ENCODE measurements around the gene TPGS1.

TPGS1 gene

DNA sequence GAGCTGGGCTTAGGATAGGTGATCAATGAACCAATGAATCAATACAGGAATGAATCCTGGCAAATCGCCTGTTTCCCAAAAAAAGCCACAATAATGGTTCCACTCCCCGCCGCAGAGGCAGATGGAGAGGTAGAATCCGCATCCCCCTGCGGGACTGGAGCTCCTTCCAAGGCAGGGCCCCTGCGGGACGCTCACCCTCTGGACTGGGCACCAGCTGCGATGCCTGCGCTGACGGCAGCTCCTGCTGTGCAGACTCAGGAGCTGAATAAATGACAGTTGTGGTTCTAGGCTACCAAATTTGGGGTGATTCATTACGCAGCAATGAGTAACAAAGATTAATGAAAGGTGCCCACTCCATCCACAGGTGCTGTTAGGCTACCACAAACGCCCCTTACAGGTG lies 15.4 kb downstream of the TPGS1 start:
- DNase-seq = no peak

DNA sequence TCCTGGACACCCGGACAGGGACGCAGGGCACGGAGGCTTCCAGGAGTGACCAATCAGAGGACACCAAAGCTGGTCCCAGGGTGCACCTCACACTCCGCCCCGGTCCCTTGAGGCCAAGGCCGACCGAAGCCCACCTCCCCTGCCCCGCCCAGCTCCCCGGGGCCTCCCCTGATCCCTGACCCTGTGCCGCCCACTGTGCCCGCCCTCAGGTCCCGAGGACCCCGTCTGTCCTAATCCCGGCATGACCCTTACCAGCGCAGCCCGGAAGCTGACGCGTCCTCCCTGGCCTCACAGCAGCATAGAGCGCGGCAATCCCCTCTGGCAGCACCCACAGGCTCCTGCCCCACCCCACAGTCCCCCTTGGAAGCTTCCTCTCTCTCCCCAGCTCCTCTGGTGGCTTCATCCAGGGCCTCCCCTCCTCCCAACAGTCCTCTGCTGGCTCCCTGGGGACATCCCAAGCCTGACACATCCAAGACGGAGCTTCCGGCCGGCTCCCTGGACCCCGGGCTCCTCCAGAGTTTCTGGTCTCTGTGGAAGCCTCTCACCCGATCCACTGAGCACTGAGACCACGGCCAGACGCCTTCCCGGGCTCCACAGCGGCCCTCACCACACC lies 16.9 kb downstream of the TPGS1 start:
- no peak for DNase-seq

DNA sequence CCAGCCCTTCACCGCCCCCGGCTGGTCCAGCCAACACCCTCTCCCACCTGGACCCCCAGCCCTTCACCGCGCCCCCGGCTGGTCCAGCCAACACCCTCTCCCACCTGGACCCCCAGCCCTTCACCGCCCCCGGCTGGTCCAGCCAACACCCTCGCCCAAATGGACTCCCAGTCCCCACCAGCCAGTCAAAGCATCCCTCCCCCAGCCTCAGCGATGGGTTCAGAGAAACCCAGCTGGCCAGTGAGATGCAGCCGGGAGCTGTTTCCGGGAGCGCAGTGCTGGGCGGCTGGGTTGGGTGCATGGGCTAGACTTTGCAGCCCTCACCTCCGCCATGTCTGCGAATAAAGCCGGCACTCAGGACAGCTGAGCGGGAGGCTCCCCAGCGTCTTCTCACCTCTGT lies 17.7 kb downstream of the TPGS1 start:
- DNase-seq = no peak

DNA sequence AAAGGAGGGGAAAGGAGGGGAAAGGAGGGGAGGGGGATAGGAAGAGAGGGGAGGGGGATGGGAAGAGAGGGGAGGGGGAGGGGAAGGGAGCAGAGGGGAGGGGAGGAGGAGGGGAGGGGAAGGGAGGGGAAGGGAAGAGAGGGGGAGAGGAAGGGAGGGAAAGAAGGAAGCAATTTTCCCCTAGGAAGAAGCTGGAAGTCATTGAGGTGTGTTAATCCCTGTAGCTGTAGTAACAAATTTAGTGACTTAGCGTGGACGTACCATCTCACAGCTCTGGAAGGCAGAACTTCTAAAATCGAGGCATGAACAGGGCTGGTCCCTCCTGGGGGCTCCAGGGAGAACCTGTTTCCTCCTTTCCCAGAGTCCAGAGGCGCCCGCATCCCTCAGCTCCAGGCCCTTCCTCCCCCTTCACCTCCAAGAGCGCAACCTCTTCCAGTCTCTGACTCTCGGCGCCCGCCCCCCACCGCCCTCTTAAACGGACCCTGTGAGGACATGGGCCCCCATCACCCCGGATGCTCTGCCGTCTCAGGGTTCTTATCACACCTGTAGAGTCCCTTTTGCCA lies 18.6 kb downstream of the TPGS1 start:
- no peak for DNase-seq

DNA sequence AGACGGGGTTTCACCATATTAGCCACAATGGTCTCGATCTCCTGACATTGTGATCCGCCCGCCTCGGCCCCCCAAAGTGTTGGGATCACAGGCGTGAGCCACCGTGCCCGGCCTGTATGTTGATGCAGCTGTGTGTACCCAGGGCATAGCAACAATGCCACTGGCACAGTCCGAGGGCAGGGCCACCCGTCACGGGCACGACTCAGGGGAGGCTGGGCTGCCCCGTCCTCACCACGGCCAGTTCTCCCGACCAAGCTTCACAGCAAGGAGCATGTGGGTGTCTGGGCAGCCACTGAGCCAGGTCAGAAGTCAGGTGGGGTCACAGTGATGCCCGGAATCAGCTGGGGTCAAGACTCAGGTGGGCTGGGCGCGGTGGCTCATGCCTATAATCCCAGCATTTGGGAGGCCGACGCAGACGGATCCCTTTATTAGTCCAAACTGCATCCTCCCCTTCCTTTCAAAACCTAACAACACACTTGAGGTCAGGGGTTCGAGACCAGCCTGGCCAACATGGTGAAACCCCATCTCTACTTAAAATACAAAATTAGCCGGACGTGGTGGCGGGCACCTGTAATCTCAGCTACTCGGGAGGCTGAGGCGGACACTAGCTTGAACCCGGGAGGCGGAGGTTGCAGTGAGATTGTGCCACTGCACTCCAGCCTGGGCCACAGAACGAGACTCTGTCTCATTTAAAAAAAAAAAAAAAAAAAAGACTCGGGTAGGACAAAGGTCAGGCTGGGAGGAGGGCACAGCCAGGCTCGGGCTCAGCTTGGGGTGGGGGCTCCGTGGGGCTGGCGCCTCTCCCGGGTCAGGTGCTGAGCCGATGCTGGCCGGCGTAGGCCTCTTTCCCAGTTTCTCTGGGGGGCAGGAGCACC lies 23.1 kb downstream of the TPGS1 start:
- DNase-seq = no peak

DNA sequence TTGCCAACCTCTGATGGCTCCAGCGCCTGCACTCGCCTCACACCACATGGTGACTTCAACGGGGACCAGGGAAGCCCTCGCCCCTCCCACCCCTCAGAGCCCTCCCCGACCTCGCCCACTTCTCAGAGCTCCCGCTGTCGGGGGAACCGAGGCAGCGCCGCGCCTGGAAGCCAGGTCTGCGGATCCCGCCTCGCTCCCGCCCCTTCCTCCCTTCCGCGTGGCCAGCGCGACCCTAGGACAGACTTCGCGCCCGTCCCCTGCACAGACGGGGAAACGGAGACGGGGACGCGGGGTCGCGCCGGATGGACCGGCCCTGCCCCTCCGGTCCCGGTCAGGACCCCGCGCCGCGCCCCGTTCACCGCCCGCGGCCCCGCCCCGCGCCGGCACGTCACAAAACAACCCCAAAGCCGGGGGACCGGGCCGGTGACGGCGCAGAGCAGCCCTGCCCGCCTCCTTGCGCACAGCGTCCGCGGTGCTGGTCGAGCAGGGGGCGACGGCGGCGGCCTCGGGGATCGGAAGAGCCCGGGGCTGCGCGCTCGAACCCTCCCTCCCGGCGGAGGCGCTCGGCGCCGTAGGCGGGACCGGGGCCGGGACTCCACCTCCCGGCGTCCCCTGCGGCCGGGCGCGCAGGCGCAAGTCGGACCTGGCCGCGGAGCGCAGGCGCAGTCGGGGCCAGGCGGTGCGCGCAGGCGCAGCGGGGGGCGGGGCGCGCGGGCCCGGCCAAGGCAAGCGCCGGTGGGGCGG lies 23.9 kb downstream of the TPGS1 start:
- DNase-seq = peak; percentile 63 to 81

DNA sequence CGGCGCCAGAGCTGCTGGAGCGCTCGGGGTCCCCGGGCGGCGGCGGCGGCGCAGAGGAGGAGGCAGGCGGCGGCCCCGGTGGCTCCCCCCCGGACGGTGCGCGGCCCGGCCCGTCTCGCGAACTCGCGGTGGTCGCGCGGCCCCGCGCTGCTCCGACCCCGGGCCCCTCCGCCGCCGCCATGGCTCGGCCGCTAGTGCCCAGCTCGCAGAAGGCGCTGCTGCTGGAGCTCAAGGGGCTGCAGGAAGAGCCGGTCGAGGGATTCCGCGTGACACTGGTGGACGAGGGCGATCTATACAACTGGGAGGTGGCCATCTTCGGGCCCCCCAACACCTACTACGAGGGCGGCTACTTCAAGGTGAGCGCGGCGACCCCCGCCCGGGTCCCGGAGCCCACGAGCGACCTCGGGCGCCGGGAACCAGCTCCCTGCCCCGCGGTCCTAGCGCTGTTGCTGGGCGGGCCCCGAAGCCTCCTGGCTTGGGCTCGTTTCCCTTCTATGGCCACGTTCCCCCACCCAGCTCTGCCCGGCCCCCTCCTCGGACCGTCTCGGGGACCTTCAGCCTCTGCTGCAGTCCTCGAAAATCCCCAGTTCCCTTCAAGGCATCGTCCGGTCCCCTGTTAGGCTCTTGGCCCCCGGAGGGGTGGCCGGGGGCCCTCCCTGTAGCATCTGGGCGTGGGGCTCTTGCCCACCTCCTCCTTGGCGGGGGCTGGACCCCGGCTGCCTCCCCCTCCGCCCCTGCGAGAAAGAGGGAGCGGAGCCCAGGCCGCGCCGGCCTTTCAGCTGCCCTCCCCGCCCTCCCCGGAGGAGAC lies 24.7 kb downstream of the TPGS1 start, which contains the start of gene CDC34:
Gene CDC34, plus strand, starts transcription at position 8 of the 808 bp plus-strand sequence. Its CDS starts 172 bp downstream, at position 180.
- no peak for DNase-seq

DNA sequence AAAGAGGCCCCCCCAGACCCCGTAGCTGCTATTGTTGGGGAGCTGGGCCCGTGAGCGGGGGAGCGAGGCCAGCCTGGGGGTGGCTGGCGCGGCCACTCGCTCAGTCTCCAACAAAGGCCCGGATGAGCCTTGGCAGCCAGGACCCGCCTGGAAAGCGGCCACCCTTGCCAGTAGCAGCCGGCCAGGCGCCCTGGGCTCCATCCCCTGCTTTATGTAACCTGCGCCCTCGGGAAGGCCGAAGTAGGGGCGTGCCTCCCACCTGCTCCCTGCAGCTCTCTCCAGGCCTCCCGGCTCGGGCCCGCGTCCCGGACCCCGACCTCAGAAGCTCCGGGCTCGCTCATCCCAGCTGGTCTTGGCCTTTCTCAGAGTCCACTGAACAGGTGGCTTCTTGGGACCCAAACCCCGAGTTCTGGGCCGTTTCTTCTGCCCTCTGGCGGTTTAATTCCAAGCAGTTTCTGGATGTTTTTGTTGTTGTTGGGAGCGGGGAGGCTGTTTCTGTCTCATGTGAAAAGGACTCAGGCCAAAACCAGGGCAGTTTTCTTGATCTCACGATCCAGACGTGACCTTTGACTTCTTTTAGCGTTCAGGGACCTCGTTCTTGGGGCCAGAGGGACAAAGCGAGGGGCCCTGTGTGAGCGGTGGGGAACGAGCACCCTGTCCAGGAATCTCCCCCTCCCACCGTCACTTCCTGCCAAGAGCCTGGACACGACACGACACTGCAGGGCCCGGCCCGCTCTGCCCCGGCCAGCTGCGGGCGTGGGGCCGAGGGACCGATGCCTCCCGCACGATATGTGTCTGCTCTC lies 25.5 kb downstream of the TPGS1 start:
- DNase-seq = no peak

DNA sequence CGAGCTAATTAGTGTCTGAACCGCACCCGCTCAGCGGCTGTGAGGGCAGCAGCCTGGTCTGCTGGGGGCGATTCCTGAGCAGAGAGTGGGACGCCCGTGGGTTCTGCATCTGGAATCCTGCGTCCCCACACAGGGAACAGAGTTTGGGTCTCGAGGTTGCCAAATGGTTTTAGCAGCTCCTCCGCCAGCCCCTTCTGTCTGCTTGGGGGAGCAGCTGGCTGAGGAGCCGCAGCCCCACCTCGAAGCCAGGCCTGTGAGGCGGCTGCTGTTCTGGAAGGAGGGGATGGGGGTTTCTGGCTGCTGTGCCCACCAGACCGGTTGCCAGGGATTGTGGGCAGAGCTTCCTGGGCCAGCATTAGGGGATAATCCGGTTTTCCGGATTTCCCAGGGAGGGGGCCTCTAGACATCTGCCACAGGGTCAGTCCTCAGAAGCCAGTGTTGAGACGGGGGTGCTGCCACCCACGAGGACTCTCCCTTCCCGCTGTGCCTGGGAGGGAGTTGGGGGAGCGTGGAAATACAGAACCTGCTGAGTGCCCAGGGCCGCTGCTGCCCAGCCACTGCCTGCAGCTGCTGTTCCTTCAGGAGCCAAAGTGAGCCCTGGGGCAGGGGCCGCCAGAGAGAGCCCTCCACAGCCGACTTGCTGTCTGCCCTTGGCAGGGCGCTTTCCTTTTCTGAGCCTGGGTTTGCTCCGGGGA lies 26.2 kb downstream of the TPGS1 start:
- no peak for DNase-seq

DNA sequence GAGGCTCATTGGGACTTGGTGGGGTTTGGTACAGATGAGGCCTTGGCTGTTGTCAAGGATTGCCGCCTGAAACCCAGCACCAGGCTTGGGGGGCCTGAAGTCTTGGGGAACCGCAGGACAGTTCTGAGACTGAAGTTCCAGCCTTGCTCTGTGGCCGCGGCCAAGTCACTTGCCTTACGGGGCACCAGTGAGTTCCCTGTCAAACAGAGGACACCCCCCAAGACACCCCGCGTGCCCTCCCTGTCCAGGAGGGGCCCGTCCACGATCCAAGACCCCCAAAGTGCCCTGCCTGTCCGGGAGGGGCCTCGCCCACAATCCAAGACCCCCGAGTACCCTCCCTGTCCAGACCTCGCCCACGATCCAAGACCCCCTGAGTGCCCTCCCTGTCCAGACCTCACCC lies 26.8 kb downstream of the TPGS1 start:
- no peak for DNase-seq

DNA sequence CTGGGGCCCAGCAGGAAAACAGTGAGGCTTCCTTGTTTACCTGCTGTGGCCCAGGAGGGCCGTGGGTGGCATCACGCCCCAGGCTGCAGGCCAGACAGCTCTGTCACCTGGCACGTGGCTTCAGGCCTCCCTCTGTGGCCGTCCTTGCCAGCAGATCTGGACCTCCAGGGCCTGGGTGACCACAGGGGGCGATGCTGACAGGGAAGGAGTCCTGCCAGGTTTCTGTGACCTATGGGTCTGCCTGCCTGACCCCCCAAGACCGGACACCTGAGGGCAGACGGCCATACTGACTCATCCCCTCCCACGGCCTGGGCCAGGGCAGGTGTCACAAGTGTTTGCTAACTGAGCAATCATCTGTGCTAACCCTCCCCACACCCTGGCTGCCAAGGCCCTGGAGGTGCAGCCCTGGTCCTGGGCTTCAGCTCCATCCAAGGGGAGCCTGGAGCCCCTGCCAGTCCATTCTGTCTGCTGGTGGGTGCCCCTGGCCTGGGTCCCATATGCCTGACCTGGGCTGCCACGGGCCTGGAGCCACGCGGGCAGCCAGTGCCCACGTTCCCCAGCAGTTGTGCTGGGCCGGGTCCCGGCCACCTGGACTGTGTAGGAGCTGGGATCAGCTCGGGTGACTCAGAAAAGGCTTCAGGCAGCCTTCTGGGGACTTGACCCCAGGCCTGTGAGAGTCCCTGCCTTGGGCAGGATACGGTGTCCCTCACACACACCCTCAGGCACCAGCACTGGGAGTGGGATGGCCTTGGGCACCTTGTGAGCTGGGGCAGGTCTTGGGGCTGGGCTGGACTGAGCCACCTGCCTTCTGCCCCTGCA lies 27.9 kb downstream of the TPGS1 start:
- no peak for DNase-seq

DNA sequence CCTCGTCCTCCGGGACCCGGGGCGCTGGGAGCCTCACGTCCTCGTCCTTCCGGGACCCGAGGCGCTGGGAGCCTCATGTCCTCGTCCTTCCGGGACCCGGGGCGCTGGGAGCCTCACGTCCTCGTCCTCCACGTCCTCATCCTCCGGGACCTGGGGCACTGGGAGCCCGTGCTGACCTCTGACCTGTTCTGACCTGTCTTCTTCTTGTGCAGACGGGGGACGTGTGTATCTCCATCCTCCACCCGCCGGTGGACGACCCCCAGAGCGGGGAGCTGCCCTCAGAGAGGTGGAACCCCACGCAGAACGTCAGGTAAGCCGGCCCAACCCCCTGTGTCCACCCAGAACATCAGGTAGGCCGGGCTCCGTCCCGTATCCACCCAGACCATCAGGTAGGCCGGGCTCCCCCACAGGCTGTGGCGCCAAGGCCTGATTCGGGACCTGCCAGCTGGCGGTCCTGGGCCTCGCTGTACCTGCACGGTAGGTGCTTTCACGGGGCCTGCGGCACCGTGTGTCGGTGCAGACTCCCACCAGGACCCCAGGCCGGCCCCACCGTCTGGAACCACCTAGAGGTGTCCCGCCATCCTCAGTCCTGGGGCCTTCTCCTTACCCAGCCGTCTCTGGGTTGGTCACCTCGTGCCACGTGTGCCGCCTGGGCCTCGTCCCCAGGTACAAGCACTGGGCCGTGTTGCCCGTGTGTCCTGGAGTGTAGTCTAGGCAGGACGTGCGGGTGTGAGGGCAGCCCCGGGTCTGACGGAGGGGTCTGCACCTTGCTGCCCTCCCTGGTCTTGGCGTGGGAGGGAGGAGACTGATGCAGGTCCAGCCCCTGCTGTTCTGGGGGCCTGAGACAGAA lies 29.0 kb downstream of the TPGS1 start:
- DNase-seq = no peak

DNA sequence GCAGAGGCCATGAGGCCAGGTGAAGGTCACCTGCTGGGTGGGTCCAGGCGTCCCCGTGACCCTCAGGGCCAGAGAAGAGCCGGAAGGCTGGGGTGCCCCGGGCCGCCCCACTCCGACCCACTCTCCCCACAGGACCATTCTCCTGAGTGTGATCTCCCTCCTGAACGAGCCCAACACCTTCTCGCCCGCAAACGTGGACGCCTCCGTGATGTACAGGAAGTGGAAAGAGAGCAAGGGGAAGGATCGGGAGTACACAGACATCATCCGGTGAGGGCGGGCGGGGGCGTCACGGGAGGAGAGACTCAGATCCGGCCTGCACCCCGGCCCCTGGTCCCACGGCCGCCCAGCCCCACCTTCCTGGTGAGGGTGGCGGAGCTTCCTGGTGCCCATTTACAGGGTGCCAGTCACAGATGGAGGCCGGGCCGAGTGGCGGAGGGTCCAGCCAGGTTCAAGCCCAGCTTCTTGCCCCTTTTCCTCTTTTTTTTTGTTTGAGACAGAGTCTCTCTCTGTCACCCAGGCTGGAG lies 29.6 kb downstream of the TPGS1 start:
- DNase-seq = no peak

DNA sequence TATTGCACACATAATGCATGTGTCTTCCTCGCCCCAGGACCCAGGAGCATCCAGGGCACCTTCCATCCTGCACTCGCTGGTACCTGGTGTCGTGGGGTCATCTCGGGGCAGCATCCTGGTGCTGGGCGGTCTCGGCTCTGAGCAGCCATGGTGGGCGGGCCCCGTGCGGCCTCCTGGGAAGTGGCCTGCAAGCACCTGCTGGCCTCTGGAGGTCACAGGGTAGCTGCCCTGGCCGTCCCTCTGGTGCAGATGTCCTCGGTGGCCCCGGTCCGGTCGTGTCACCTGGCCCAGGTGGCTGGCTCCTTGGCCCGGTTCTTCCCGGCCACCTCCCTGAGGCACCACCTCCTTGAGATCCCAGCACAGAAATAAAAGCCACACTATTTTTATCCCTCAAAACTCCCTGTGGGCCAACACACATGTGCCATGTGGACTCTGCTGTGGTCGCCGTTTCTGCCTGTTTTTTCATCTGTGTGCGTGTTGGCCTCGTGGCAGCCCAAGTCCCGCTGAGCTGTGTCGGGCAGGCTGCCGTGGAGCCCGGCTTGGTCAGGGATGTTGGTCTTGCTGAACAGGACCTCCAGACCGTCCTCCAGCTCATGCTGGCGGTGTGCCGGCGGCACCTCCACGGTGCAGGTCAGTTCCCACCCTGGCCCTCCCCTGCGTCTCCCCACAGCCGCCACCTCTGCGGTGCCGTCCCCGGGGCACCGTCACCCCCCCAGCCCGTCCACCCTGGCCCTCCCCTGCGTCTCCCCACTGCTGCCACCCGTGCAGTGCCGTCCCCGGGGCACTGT lies 31.5 kb downstream of the TPGS1 start:
- no peak for DNase-seq

DNA sequence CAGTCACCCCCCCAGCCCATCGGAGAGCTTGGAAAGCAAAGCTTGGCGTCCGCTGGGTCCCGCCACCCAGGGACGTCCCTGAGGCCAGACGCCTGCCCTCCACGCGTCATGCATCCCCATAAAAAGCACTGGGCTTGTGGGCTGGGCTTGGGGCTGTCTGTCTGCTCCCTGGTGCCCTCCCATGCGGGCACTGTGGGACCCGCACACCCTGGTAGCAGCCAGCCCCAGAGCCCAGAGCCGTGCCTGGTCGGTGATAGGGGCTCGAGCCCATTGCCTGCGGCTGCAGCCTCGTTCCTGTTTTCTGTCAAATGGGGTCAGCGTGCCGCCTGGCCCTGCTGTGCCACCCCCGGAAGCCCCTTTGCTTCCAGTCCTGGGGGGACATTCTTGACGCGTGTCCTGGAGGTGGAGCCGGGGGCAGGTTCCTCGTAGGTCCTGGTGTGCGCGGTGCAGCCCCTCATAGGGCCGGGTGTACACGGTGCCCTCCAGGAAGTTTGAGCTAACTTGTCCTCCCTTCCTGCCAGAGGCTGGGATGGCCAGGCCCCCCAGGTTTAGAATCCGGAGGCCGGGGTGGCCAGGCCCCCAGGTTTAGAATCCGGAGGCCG lies 32.2 kb downstream of the TPGS1 start:
- DNase-seq = no peak

DNA sequence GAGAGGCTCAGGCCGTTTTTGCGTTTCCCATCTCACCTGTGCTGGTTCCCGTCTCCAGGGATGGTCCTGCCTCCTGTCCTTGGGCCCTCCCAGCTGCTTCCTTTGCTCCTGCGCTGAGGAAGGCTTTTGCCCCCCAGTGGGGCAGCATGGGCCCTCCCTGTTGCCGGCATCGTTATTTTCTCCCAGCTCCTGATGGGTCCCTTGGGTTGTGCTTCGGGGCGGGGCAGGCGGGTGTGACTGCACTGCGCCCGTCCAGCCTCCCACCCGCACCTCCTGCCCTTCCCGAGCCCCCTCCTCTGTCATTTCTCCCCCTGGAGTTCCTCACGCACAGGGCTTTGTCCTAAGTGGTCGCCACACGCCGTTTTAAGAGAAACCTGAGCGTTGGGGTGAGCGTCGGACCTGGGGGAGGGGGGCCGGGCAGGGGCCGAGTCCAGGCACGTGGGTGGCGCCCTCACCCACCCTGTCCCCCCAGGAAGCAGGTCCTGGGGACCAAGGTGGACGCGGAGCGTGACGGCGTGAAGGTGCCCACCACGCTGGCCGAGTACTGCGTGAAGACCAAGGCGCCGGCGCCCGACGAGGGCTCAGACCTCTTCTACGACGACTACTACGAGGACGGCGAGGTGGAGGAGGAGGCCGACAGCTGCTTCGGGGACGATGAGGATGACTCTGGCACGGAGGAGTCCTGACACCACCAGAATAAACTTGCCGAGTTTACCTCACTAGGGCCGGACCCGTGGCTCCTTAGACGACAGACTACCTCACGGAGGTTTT lies 33.8 kb downstream of the TPGS1 start:
- no peak for DNase-seq

DNA sequence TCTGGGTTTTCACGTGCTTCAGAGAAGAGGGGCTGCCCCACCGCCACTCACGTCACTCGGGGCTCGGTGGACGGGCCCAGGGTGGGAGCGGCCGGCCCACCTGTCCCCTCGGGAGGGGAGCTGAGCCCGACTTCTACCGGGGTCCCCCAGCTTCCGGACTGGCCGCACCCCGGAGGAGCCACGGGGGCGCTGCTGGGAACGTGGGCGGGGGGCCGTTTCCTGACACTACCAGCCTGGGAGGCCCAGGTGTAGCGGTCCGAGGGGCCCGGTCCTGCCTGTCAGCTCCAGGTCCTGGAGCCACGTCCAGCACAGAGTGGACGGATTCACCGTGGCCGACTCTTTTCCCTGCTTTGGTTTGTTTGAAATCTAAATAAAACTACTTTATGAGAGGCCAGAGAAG lies 34.4 kb downstream of the TPGS1 start:
- no peak for DNase-seq
